Measurements from ENCODE around the gene CACNA1G. TPM values are rescaled to one million over a fixed set of nuclear protein-coding genes. Genes with fewer than 3 reads are reported as not detected.

Gene CACNA1G
- polyA plus RNA-seq, 1 donor from 2014 or later = 10.9 TPM

GRCh38 chr17:50524838-50525237 is 35.7 kb upstream of the CACNA1G start (continued):
- TF ChIP-seq RAD21 (conservative IDR thresholded peaks at IDR 0.05) (no peak), EZH2 (IDR thresholded peaks at IDR 0.05; ENCODE audit: borderline replicate concordance, insufficient read depth, low read length, poor library complexity, severe bottlenecking) (no peak)

- Histone ChIP-seq H3K9me3 (ENCODE audit: low read length) (no peaks in the 10 kb centered on the region), H2AFZ (ENCODE audit: low read depth, low read length) (no peak overlapping the region), H3K9me2 (ENCODE audit: insufficient read depth, low read length) (no peaks in the 10 kb centered on the region), H3K4me3 (ENCODE audit: low read length) (no peak overlapping the region), H3F3A (ENCODE audit: insufficient read depth, low read length, poor library complexity, severe bottlenecking) (no peaks in the 10 kb centered on the region), H4K20me1 (ENCODE audit: insufficient read depth) (no peaks in the 10 kb centered on the region), H3K9ac (ENCODE audit: low read length) (no peak overlapping the region), H3K27ac (ENCODE audit: low read length) (no peak overlapping the region), H3K79me2 (replicated peaks; ENCODE audit: insufficient read depth, low read length) (no peaks in the 10 kb centered on the region), H3K27me3 (ENCODE audit: insufficient read depth, low read depth, low read length) (peaks cover 3% of the 10 kb centered on the region), H3K36me3 (ENCODE audit: insufficient read depth, low read length) (no peaks in the 10 kb centered on the region), H3K4me2 (ENCODE audit: low read length) (no peak overlapping the region)
- no peak for TF ChIP-seq MXI1 (conservative IDR thresholded peaks at IDR 0.05; ENCODE audit: poor library complexity, severe bottlenecking)
- TF ChIP-seq POLR2AphosphoS5 (IDR thresholded peaks at IDR 0.05) = no peak
- TF ChIP-seq REST (IDR thresholded peaks at IDR 0.05; ENCODE audit: borderline replicate concordance) = no peak
- no peak for TF ChIP-seq EZH2 (IDR thresholded peaks at IDR 0.05; ENCODE audit: borderline replicate concordance, insufficient read depth, low read length, poor library complexity, severe bottlenecking)
- TF ChIP-seq SMC3 (conservative IDR thresholded peaks at IDR 0.05; ENCODE audit: poor library complexity) = no peak
- TF ChIP-seq TAF1 (IDR thresholded peaks at IDR 0.05; ENCODE audit: low read depth) = no peak
- no peak for TF ChIP-seq CTCF (IDR thresholded peaks at IDR 0.05; ENCODE audit: poor library complexity, severe bottlenecking)
- no peak for TF ChIP-seq EP300 (conservative IDR thresholded peaks at IDR 0.05; ENCODE audit: poor library complexity, severe bottlenecking)
- TF ChIP-seq RAD21 (conservative IDR thresholded peaks at IDR 0.05) = no peak
Measured at GRCh38 chr17:50527155-50527762, 33.3 kb upstream of the CACNA1G start.

- H3K4me2 ChIP-seq (ENCODE audit: low read length) = no peak overlapping the region
- no peaks in the 10 kb centered on the region for H3K79me2 ChIP-seq (replicated peaks; ENCODE audit: insufficient read depth, low read length)
- H3K9ac ChIP-seq (ENCODE audit: low read length) = no peak overlapping the region
- no peaks in the 10 kb centered on the region for H4K20me1 ChIP-seq (ENCODE audit: insufficient read depth)
- no peaks in the 10 kb centered on the region for H3K36me3 ChIP-seq (ENCODE audit: insufficient read depth, low read length)
- TF ChIP-seq REST (IDR thresholded peaks at IDR 0.05; ENCODE audit: borderline replicate concordance) = no peak
- no peak overlapping the region for H3K27ac ChIP-seq (ENCODE audit: low read length)
- no peaks in the 10 kb centered on the region for H3K9me2 ChIP-seq (ENCODE audit: insufficient read depth, low read length)
- no peak overlapping the region for H2AFZ ChIP-seq (ENCODE audit: low read depth, low read length)
- H3F3A ChIP-seq (ENCODE audit: insufficient read depth, low read length, poor library complexity, severe bottlenecking) = no peaks in the 10 kb centered on the region
- no peak overlapping the region for H3K4me3 ChIP-seq (ENCODE audit: low read length)
- H3K9me3 ChIP-seq (ENCODE audit: low read length) = no peaks in the 10 kb centered on the region
- peaks cover 11% of the 10 kb centered on the region for H3K27me3 ChIP-seq (ENCODE audit: insufficient read depth, low read depth, low read length)
Measured at GRCh38 chr17:50527949-50528474, 32.5 kb upstream of the CACNA1G start.

Data from neural cell (in vitro differentiated cells).